ENCODE results near the gene HMCN2. TPM values are rescaled to one million over a fixed set of nuclear protein-coding genes. Genes with fewer than 3 reads are reported as not detected.

The HMCN2 gene
- total and polyA plus RNA-seq, 2 donors (not counting 3 experiments of a cell fraction or from before 2014, with no cell fraction given), result 0.04 to 0.24 TPM

DNA sequence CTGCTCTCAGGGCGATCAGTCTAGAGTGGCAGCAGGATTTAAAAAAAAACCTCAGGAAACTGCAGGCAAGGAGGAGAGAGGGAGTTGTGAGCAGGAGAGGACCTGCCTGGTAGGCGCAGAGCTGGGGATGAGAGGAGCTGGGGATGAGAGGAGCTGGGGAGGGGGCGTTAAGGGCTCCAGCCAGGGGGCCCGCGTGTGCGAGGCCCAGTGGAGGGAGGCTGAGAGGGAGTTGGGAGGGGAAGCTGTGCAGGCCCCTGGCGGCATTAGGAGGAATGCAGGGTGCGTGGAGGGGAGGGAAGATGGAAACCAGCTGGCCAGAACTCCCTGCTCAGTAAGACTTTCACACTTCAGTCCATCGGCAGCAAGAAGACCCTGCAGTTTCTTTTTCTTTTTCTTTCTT lies 45.2 kb upstream of the HMCN2 start:
- Histone ChIP-seq H3K9me1 (replicated peaks; ENCODE audit: control insufficient read depth, extremely low read depth, insufficient read depth, low read length) (no peaks in the 10 kb centered on the region), H3K4me2 (ENCODE audit: insufficient read depth, low read length) (no peak overlapping the region), H3K4me1 (ENCODE audit: control insufficient read depth, extremely low read depth, insufficient read depth, low read length) (no peaks in the 10 kb centered on the region), H3K27ac (ENCODE audit: insufficient read depth, low read depth, low read length) (no peak overlapping the region), H3K36me3 (ENCODE audit: control insufficient read depth in 2 of 2, extremely low read depth in 1 of 2, insufficient read depth in 2 of 2, low read length in 2 of 2) (peaks cover 0 to 2% of the 10 kb centered on the region in 2 experiments), H2AFZ (ENCODE audit: low read depth, low read length) (no peak overlapping the region), H3K27me3 (ENCODE audit: control insufficient read depth in 2 of 2, insufficient read depth in 2 of 2, low read length in 2 of 2) (no peaks in the 10 kb centered on the region), H3K4me3 (replicated peaks in 1 of 3; ENCODE audit: insufficient read depth in 1 of 3, low read depth in 1 of 3, low read length in 3 of 3) (no peak overlapping the region), H3K9me3 (replicated peaks; ENCODE audit: control insufficient read depth, insufficient read depth, low read length) (no peaks in the 10 kb centered on the region), H3K9ac (replicated peaks; ENCODE audit: extremely low read depth, insufficient read depth, low read length) (no peak overlapping the region), H3K79me2 (ENCODE audit: control insufficient read depth, insufficient read depth, low read length) (peaks cover 7% of the 10 kb centered on the region), H4K20me1 (replicated peaks; ENCODE audit: control insufficient read depth, extremely low read depth, insufficient read depth, low read length) (no peaks in the 10 kb centered on the region)
- intact Hi-C loops (cut with micrococcal nuclease) (no loop called here), dilution Hi-C loops (cut with MboI; ENCODE audit: extremely low pct_ligation_motif_present, low sequenced_read_pairs) (no loop called here)
- DNase-seq (ENCODE audit: low read depth, low spot score) (no peak), FAIRE-seq (no peak)
- CTCF ChIA-PET, result interaction anchor here (0.6 to 2.6 kb wide), 3 partner anchors 16 to 241 kb away, joined by 3 to 7 read pairs (median 3); no protein-coding TSS in a partner anchor
- BruUV-seq (replicated peaks), result no TSS peak
- TF ChIP-seq, protein P1, sequence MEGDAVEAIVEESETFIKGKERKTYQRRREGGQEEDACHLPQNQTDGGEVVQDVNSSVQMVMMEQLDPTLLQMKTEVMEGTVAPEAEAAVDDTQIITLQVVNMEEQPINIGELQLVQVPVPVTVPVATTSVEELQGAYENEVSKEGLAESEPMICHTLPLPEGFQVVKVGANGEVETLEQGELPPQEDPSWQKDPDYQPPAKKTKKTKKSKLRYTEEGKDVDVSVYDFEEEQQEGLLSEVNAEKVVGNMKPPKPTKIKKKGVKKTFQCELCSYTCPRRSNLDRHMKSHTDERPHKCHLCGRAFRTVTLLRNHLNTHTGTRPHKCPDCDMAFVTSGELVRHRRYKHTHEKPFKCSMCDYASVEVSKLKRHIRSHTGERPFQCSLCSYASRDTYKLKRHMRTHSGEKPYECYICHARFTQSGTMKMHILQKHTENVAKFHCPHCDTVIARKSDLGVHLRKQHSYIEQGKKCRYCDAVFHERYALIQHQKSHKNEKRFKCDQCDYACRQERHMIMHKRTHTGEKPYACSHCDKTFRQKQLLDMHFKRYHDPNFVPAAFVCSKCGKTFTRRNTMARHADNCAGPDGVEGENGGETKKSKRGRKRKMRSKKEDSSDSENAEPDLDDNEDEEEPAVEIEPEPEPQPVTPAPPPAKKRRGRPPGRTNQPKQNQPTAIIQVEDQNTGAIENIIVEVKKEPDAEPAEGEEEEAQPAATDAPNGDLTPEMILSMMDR (IDR thresholded peaks at IDR 0.05; ENCODE audit: extremely low read depth in 1 of 2, insufficient read depth in 1 of 2, low read depth in 1 of 2, low read length in 2 of 2), result no peak
- TF ChIP-seq JUN (IDR thresholded peaks at IDR 0.05; ENCODE audit: borderline replicate concordance, insufficient read depth, insufficient read length, low read depth), result no peak
- no peak for TF ChIP-seq FOS (IDR thresholded peaks at IDR 0.05; ENCODE audit: borderline replicate concordance, insufficient read depth, low read length)
- no peak for TF ChIP-seq MYC (IDR thresholded peaks at IDR 0.05; ENCODE audit: low read depth, low read length)
- TF ChIP-seq, protein P2, sequence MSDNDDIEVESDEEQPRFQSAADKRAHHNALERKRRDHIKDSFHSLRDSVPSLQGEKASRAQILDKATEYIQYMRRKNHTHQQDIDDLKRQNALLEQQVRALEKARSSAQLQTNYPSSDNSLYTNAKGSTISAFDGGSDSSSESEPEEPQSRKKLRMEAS (IDR thresholded peaks at IDR 0.05; ENCODE audit: insufficient read depth, insufficient read length), result no peak
- no peak for TF ChIP-seq POLR2AphosphoS5 (IDR thresholded peaks at IDR 0.05; ENCODE audit: insufficient read depth, low read depth, low read length)
- no peak for TF ChIP-seq GATA2 (IDR thresholded peaks at IDR 0.05; ENCODE audit: insufficient read depth, insufficient read length, low read depth, low read length)
- TF ChIP-seq POLR2A (IDR thresholded peaks at IDR 0.05; ENCODE audit: low read depth, low read length), result no peak
- no peak for TF ChIP-seq EZH2 (IDR thresholded peaks at IDR 0.05; ENCODE audit: borderline replicate concordance, low read depth, low read length, severe bottlenecking)
- POLR2A ChIA-PET, result no interaction called here
